Neural progenitor cell (in vitro differentiated cells): ENCODE measurements around the gene INTS4. TPM values are rescaled to one million over a fixed set of nuclear protein-coding genes. Genes with fewer than 3 reads are reported as not detected.

Source experiments
- DNase-seq: peaks from one replicate; pipeline ENCODE4 v3.0.0-alpha.2; 2016; ENCODE audit warnings: low spot score
- H2AFZ ChIP-seq: fragments of 200-600 bp; sonication (generic); replicated peaks from 2 replicates; pipeline ENCODE4 v1.6.1; 2016; ENCODE audit warnings: antibody characterized with exemption
- H3F3A ChIP-seq: fragments of 200-600 bp; sonication (generic); 2 replicates; pipeline ENCODE4 v1.6.1; 2016; ENCODE audit warnings: antibody characterized with exemption, low read depth
- H3K27ac ChIP-seq: fragments of 200-600 bp; sonication (generic); 2 replicates; pipeline ENCODE4 v1.5.1; 2016; ENCODE audit warnings: mild to moderate bottlenecking
- H3K27me3 ChIP-seq: fragments of 200-600 bp; sonication (generic); 2 replicates; pipeline ENCODE4 v1.6.1; 2016; ENCODE audit warnings: mild to moderate bottlenecking, moderate library complexity
- H3K36me3 ChIP-seq: fragments of 200-600 bp; sonication (generic); 2 replicates; pipeline ENCODE4 v1.5.1; 2016
- H3K4me1 ChIP-seq: fragments of 200-600 bp; sonication (generic); 2 replicates; pipeline ENCODE4 v1.6.1; 2016; ENCODE audit warnings: mixed run types
- H3K4me2 ChIP-seq: fragments of 200-600 bp; sonication (generic); 2 replicates; pipeline ENCODE4 v1.6.1; 2016
- H3K4me3 ChIP-seq: fragments of 200-600 bp; sonication (generic); 2 replicates; pipeline ENCODE4 v1.5.1; 2016
- H3K79me2 ChIP-seq: fragments of 200-600 bp; sonication (generic); 2 replicates; pipeline ENCODE4 v1.6.1; 2016; ENCODE audit warnings: low read depth
- H3K9ac ChIP-seq: fragments of 200-600 bp; sonication (generic); 2 replicates; pipeline ENCODE4 v1.6.1; 2016
- H3K9me3 ChIP-seq: fragments of 200-600 bp; sonication (generic); 2 replicates; pipeline ENCODE4 v1.5.1; 2016; ENCODE audit warnings: low read depth
- H4K20me1 ChIP-seq: fragments of 200-600 bp; sonication (generic); 2 replicates; pipeline ENCODE4 v1.6.1; 2016; ENCODE audit warnings: low read depth
- H3K27ac Mint-ChIP-seq: 3 replicates; pipeline ENCODE4 v1.8.0; 2021; ENCODE audit warnings: mixed read lengths
- H3K27me3 Mint-ChIP-seq: 2 replicates; pipeline ENCODE4 v1.8.0; 2022; ENCODE audit warnings: low read depth, mild to moderate bottlenecking, inconsistent platforms, moderate library complexity, mixed read lengths; ENCODE audit not compliant: insufficient read depth
- H3K36me3 Mint-ChIP-seq: 3 replicates; pipeline ENCODE4 v1.8.0; 2021; ENCODE audit warnings: mixed read lengths
- H3K4me1 Mint-ChIP-seq: 3 replicates; pipeline ENCODE4 v1.8.0; 2021; ENCODE audit warnings: mixed read lengths
- H3K4me3 Mint-ChIP-seq: 3 replicates; pipeline ENCODE4 v1.8.0; 2021; ENCODE audit warnings: mild to moderate bottlenecking, moderate library complexity, mixed read lengths
- H3K9me3 Mint-ChIP-seq: 3 replicates; pipeline ENCODE4 v1.8.0; 2020; ENCODE audit warnings: mixed read lengths
- CTCF ChIP-seq: fragments of 200-600 bp; sonication (generic); IDR thresholded peaks from 2 replicates; pipeline ENCODE4 v1.5.1; 2017; ENCODE audit warnings: antibody characterized with exemption, mild to moderate bottlenecking
- EZH2 ChIP-seq: fragments of 200-600 bp; sonication (generic); IDR thresholded peaks from 2 replicates; pipeline ENCODE4 v1.6.1; 2017; ENCODE audit warnings: antibody characterized with exemption, mild to moderate bottlenecking, moderate library complexity
- EZH2phosphoT487 ChIP-seq: fragments of 200-600 bp; sonication (generic); IDR thresholded peaks from 2 replicates; pipeline ENCODE4 v1.6.1; 2017; ENCODE audit warnings: antibody characterized with exemption
- total RNA-seq: library from RNA; depleted of rRNA; stranded (reverse); fragments of >200 nt; gene quantifications from 2 replicates; pipeline ENCODE4 v1.2.3, GENCODE V29; 2015; ENCODE audit warnings: low replicate concordance

INTS4 gene
- total RNA-seq, 1 donor from 2014 or later: 61.5 TPM

GRCh38 chr11:78040691-78041379 lies 46.4 kb upstream of the INTS4 start:
- H3K27ac Mint-ChIP-seq: peak overlapping the region; percentile 42
- Histone ChIP-seq H3K79me2 (no peaks in the 10 kb centered on the region), H3K4me3 (no peak overlapping the region), H3K27ac (no peak overlapping the region), H3K36me3 (no peaks in the 10 kb centered on the region), H3K4me1 (peaks cover 4% of the 10 kb centered on the region), H3K4me2 (no peak overlapping the region), H2AFZ (peak overlapping the region; percentile 63), H3F3A (no peaks in the 10 kb centered on the region), H3K9me3 (no peaks in the 10 kb centered on the region), H4K20me1 (no peaks in the 10 kb centered on the region), H3K9ac (no peak overlapping the region), H3K27me3 (peaks cover 5% of the 10 kb centered on the region)
- TF ChIP-seq EZH2phosphoT487: no peak
- no peak for TF ChIP-seq CTCF
- no peak for TF ChIP-seq EZH2
- DNase-seq: no peak
- H3K4me3 Mint-ChIP-seq: no peak overlapping the region
- peaks cover 15% of the 10 kb centered on the region for H3K4me1 Mint-ChIP-seq
- no peaks in the 10 kb centered on the region for H3K9me3 Mint-ChIP-seq
- H3K36me3 Mint-ChIP-seq: peaks cover 2% of the 10 kb centered on the region
- H3K27me3 Mint-ChIP-seq: peaks cover 5% of the 10 kb centered on the region

- DNase-seq: no peak
- H3K4me3 Mint-ChIP-seq: no peak overlapping the region
- peaks cover 2% of the 10 kb centered on the region for H3K36me3 Mint-ChIP-seq
- H3F3A ChIP-seq: no peaks in the 10 kb centered on the region
- H3K4me1 Mint-ChIP-seq: peaks cover 10% of the 10 kb centered on the region
- no peak overlapping the region for H3K9ac ChIP-seq
- H3K4me3 ChIP-seq: no peak overlapping the region
- no peaks in the 10 kb centered on the region for H3K36me3 ChIP-seq
- H3K27me3 ChIP-seq: peaks cover 4% of the 10 kb centered on the region
- no peak overlapping the region for H3K27ac Mint-ChIP-seq
- H3K79me2 ChIP-seq: no peaks in the 10 kb centered on the region
- peak overlapping the region; percentile 64 for H2AFZ ChIP-seq
- H3K9me3 Mint-ChIP-seq: no peaks in the 10 kb centered on the region
- H4K20me1 ChIP-seq: no peaks in the 10 kb centered on the region
- H3K4me2 ChIP-seq: no peak overlapping the region
- H3K27me3 Mint-ChIP-seq: peaks cover 5% of the 10 kb centered on the region
- no peak overlapping the region for H3K27ac ChIP-seq
- TF ChIP-seq CTCF: no peak
- TF ChIP-seq EZH2phosphoT487: no peak
- TF ChIP-seq EZH2: no peak
- H3K4me1 ChIP-seq: peaks cover 4% of the 10 kb centered on the region
- no peaks in the 10 kb centered on the region for H3K9me3 ChIP-seq
These were observed 45.6 kb upstream of the INTS4 start for GRCh38 chr11:78039919-78040671.

DNA sequence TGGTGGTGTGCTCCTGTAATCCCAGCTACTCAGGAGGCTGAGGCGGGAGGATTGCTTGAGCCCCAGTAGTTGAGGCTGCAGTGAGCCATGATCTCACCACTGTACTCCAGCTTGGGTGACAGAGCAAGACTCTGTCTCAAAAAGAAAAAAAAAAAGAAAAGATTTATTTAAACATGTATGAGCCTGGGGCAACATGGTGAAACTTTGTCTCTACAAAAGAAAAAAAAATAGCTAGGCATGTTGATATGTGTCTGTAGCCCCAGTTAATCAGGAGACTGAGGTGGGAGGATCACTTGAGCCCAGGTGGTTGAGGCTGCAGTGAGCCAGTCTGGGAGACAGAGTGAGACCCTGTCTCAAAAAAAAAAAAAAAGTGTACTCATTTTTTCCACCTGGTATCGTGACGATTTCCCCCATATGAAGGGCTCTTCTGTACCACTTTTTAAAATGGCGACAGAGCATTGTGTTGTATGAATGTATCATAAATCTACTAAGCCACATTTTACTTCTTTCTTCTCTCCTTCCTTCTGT lies 45.0 kb upstream of the INTS4 start:
- TF ChIP-seq EZH2phosphoT487 (no peak), EZH2 (no peak), CTCF (no peak)
- no peak overlapping the region for H3K4me3 Mint-ChIP-seq
- no peak overlapping the region for H3K27ac Mint-ChIP-seq

More for the DNA sequence above, 45.0 kb upstream of the INTS4 start:
- Histone ChIP-seq H4K20me1 (no peaks in the 10 kb centered on the region), H2AFZ (no peak overlapping the region), H3K9me3 (no peaks in the 10 kb centered on the region), H3K79me2 (no peaks in the 10 kb centered on the region), H3K27ac (no peak overlapping the region), H3F3A (no peaks in the 10 kb centered on the region), H3K27me3 (no peaks in the 10 kb centered on the region), H3K4me3 (no peak overlapping the region), H3K4me2 (no peak overlapping the region), H3K36me3 (no peaks in the 10 kb centered on the region), H3K9ac (no peak overlapping the region), H3K4me1 (peaks cover 4% of the 10 kb centered on the region)
- Mint-ChIP-seq H3K36me3 (peaks cover 2% of the 10 kb centered on the region), H3K27me3 (peaks cover 5% of the 10 kb centered on the region), H3K9me3 (no peaks in the 10 kb centered on the region), H3K4me1 (peaks cover 10% of the 10 kb centered on the region)
- no peak for DNase-seq
